Measurements from ENCODE around the gene EGR4.

Gene EGR4

GRCh38 chr2:73244580-73244979 lies 48.8 kb downstream of the EGR4 start:
- DNase-seq, result no peak

DNA sequence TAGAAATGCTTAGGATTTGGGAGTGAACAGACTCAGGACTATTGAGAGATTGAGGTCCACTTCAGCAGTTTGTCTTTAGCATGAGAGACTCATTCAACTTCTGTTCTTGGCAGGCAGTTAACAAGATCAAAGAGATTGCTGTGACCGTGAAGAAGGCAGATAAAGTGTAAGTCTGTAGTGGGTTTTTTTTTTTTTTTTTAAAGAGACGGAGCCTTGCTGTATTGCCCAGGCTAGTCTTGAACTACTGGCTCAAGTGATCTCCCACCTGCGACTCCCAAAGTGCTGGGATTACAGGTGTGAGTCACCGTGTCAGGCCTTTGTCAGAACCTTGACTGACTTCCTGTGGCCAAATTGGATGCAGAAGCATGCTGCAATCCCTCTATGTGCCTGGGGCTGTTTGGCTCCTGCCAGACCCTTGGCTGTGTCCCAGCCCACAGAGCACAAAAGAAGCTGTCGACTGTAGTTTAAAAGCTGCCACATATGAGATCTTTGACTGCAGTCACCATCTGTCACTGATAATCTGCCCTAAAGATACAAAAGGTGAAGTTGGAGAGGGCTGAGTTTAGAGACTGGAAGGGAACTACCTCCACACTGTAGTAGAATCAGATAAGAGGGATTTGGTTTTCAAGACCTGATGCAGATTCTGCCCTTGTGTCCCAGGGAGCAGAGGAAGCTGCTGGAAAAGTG lies 49.3 kb downstream of the EGR4 start:
- no peak for DNase-seq
